Measurements from ENCODE around the gene RAB40C. TPM values are rescaled to one million over a fixed set of nuclear protein-coding genes. Genes with fewer than 3 reads are reported as not detected.

Gene RAB40C
- total RNA-seq, 2 donors from 2014 or later = 11.1 to 13.5 TPM

- H3K27me3 ChIP-seq = peaks cover 9 to 16% of the 10 kb centered on the region in 2 donors
- no peaks in the 10 kb centered on the region for H3K36me3 ChIP-seq
- DNase-seq (ENCODE audit: low spot score) = no peak
Measured at GRCh38 chr16:561413-561794, 28.5 kb upstream of the RAB40C start.

GRCh38 chr16:561957-562938 is 27.6 kb upstream of the RAB40C start:
- H3K9me3 ChIP-seq = no peaks in the 10 kb centered on the region
- no peak overlapping the region for H3K27ac ChIP-seq
- H3K36me3 ChIP-seq = no peaks in the 10 kb centered on the region
- no peak overlapping the region for H3K4me3 ChIP-seq
- H3K27me3 ChIP-seq = peaks cover 9 to 16% of the 10 kb centered on the region in 2 donors
- TF ChIP-seq CTCF (IDR thresholded peaks at IDR 0.05) = no peak
- H3K4me1 ChIP-seq = peaks cover 0 to 35% of the 10 kb centered on the region in 2 donors
- DNase-seq (ENCODE audit: low spot score) = no peak

More at GRCh38 chr16:561413-561794, 28.5 kb upstream of the RAB40C start:
- no peaks in the 10 kb centered on the region for H3K9me3 ChIP-seq
- H3K4me1 ChIP-seq = peaks cover 0 to 27% of the 10 kb centered on the region in 2 donors
- no peak overlapping the region for H3K27ac ChIP-seq
- no peak overlapping the region for H3K4me3 ChIP-seq
- TF ChIP-seq CTCF (IDR thresholded peaks at IDR 0.05) = no peak

GRCh38 chr16:563072-563644 is 26.7 kb upstream of the RAB40C start:
- Histone ChIP-seq H3K27ac (no peak overlapping the region), H3K9me3 (no peaks in the 10 kb centered on the region), H3K27me3 (peaks cover 9 to 16% of the 10 kb centered on the region in 2 donors), H3K4me3 (no peak overlapping the region), H3K36me3 (no peaks in the 10 kb centered on the region), H3K4me1 (peaks cover 0 to 44% of the 10 kb centered on the region in 2 donors)
- no peak for DNase-seq (ENCODE audit: low spot score)
- TF ChIP-seq CTCF (IDR thresholded peaks at IDR 0.05) = no peak

- Histone ChIP-seq H3K27ac (no peak overlapping the region), H3K4me1 (peaks cover 0 to 45% of the 10 kb centered on the region in 2 donors), H3K27me3 (peaks cover 9 to 10% of the 10 kb centered on the region in 2 donors), H3K9me3 (no peaks in the 10 kb centered on the region), H3K4me3 (no peak overlapping the region), H3K36me3 (no peaks in the 10 kb centered on the region)
- DNase-seq (ENCODE audit: low spot score) = no peak
- TF ChIP-seq CTCF (IDR thresholded peaks at IDR 0.05) = no peak
Measured at GRCh38 chr16:564690-565418, 25.0 kb upstream of the RAB40C start.

GRCh38 chr16:565419-566330 is 24.2 kb upstream of the RAB40C start:
- H3K4me3 ChIP-seq = peak overlapping the region in 1 of 2 donors; percentile 4
- no peak for DNase-seq (ENCODE audit: low spot score)
- peaks cover 0 to 47% of the 10 kb centered on the region in 2 donors for H3K4me1 ChIP-seq
- H3K27ac ChIP-seq = no peak overlapping the region
- H3K9me3 ChIP-seq = no peaks in the 10 kb centered on the region
- no peaks in the 10 kb centered on the region for H3K36me3 ChIP-seq
- H3K27me3 ChIP-seq = peaks cover 8 to 9% of the 10 kb centered on the region in 2 donors
- TF ChIP-seq CTCF (IDR thresholded peaks at IDR 0.05) = no peak
